ENCODE data around the gene AMDHD2.

GRCh38 chr16:2531371-2531695, 11.2 kb downstream of the AMDHD2 start, which contains the start of gene CEMP1:
- no peak for TF ChIP-seq POLR2A (IDR thresholded peaks at IDR 0.05)
- TF ChIP-seq CTCF (IDR thresholded peaks at IDR 0.05): no peak
